GM21825 (cell line): ENCODE measurements around the gene SLC3A2.
A peak's percentile ranks its signal among the peaks of the same experiment; 100 is the strongest.
"Not testable (repeated sequence)": the region's sequence is repeated elsewhere in the genome, so short reads cannot be mapped to it uniquely, and the experiment has no call there.

Source experiments
- ATAC-seq: cut with Tn5 transposase; IDR thresholded peaks from one replicate; pipeline ENCODE4 v1.9.1; 2021; ENCODE audit warnings: mild to moderate bottlenecking, moderate library complexity; ENCODE audit not compliant: unreplicated experiment

SLC3A2 gene

DNA sequence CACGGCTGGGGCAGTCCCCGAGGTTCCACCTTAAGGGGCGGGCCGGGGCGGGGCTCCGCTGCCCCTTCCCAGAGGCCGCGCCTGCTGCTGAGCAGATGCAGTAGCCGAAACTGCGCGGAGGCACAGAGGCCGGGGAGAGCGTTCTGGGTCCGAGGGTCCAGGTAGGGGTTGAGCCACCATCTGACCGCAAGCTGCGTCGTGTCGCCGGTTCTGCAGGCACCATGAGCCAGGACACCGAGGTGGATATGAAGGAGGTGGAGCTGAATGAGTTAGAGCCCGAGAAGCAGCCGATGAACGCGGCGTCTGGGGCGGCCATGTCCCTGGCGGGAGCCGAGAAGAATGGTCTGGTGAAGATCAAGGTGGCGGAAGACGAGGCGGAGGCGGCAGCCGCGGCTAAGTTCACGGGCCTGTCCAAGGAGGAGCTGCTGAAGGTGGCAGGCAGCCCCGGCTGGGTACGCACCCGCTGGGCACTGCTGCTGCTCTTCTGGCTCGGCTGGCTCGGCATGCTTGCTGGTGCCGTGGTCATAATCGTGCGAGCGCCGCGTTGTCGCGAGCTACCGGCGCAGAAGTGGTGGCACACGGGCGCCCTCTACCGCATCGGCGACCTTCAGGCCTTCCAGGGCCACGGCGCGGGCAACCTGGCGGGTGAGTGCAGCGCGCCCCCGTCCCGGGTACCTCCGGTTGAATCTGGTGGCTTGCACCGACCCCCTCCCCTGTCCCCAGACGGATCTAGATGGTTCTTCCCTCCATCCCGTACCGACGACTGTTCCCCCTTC is at the start of gene SLC3A2:
Gene SLC3A2, plus strand, starts transcription at position 94 of the 776 bp plus-strand sequence. Its CDS starts 128 bp downstream, at position 222.
- ATAC-seq = peak; percentile 61

DNA sequence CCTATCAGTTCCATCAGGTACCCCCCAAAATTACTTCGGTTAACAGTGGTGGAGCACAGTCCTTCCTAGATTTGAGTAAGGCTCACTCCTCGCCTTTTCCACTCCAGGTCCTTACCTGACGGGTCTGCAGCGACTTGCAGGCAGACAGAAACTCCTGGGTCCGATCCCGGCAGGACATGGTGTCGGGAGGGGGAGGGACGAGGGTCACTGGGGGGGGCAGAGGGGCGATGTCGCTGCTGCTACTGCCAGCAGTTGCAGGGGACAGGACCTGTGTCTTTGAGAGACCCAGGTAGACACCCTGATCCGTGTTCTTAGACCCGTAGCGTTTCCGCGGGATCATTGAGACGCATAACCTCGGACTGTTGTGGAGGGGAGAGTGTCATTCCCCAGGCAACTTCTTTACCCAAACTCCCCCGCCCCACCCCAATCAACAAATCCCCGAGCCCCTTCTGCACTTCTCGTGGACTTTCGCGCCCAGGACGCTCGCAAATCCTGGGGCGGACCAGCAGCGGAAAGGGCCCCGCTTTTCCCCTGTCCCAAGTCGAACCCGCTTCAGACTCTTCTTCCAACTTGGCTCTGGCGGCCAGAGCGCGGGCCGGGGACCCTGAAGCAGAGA is 49.7 kb upstream of the SLC3A2 start:
- no peak for ATAC-seq

DNA sequence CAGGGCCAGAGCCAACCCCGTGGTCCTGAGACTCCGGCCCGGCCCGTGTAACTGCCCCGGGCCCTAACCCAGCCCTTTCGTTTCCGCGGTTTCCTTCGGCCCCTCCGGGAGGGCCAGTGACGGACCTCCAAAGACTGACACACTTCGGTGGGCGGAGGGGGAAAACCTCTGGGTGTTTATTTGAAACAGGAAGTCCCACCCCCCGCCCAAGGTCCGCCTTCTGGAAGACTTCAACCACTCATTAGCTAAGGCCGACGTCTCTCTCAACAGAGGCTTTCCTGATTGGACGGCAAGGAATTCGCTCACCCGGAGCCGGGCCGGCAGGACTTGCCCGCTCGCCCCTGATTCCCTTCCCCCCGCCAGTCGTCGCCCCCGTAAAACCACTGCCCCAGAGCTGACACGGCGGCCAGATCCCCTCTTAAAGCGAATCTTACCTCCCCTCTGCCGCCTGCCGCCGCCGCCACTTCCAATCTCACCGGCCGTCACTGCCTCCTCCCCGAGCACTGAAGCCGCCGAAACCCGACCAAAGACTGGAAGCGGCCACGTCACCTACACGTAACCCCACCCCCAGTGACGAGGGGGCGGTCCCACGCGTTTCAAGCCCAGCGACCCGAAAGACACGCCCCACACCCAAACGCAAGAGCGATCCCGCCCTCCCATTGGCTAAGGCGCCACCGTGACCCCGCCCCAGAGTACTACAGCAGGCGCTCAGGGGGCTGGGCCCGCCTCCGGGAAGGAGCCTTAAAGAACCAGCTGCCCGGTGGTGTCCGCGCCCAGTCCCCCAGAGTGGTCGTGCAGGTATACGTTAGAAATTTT is 49.0 kb upstream of the SLC3A2 start, which contains the start of gene STX5:
Gene STX5, minus strand, starts transcription at position 532 of the 816 bp plus-strand sequence. CDS start 808 bp downstream, outside the sequence.
- peak; percentile 78 for ATAC-seq

DNA sequence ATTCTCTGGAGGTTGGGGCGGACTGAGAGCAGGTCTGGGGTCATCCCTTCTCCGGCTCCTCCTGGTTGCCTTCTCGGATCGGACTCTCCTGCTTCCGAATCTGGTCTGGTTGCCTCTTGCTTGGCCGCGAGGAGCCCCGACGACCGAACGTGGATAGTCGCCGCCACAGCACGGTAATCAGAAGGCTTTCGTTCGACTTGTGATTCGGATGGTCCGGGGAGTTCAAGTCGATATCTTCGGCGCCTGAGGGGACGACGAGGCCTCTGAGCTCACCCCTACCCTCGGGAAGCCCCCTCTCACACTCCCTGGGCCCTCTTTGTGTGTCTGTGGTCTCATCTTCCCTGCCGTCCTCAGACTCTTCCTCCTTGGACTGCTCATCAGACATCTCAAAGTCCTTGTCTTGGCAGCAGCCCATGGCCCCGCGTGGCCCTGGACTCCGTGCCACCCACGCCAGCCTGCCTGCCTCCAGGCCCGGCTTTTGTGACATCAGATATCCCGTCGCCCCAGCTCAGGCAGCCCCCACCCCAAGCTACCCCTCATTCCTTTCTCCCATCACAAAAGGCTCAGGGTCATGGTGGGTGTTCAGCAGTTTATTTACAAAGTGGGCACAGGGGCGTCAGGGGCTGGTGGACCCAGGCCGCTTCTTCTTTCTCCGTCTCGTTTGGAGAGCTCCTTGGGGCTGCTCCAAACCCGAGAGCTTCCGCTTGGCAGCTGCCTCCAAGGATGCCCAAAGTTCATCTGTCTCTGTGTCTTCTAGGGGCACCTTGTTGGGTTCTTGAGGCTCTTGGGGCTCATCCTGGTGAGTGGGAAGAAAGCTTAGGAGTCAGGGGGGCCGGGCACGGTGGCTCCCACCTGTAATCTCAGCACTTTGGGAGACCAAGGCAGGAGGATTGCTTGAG is 48.1 kb upstream of the SLC3A2 start, which contains the start of gene TEX54:
Gene TEX54, minus strand, starts transcription at position 506 of the 899 bp plus-strand sequence.
- ATAC-seq = peak; percentile 7

DNA sequence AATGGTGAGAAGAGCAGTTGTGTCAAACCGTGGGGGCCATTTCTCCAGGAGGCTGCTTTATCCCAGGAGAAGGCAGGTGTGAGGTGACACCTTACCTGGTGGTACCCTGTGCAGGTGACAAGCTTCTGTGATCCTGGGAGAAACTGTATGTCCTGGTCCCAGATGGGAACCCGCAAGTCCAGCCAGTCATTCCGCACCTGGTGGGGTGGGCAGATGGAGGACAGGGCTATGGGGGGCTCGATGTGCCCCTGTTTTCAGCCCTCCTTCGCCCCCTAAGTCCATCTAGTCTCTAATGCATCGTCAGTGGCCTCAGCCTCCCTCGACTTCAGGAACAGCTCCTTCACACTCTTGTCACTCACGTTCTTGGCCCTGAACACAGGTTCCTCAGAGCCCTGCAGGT is 45.4 kb upstream of the SLC3A2 start:
- no peak for ATAC-seq

DNA sequence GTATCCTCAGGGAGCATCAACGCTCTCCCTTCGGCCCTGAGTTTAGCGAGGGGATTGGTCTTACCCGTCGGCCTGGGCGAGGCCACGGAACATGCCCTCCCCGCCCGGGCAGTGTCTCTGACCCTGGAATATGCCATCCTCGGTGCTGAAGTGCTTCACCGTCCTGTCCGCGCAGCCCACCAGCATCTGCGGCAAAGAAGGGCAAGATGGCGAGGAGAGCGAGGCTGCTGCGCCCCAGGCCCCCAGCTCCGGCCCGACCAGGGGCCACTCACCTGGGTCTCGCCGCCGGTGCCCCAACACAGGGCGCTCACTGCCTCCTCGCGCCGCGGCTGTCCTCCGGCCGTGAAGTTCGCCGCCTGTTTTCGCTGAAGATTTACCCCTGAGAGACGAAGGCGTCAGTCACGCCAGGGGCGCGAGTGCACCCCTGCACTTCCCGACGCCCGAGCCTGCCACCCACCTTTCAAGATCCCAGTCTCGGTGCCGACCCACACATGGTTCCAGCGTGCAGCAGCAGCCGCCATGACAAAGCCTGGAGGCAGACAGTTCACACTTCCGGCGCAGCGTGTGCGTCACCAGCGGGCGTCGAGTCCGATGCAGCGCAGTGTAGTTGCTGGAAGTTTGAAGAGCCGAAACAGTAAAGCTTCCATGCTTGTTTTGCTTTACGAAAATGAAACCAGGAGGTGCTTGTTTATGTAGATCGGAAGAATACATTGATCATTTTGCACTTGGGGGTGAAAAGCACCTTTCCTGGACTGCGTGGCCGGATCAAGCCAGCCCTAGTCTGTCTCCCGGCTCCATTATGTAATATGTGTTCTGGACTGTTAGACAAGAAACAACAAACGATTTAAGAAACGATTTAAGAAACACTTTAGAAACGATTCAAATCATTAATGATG is 41.4 kb upstream of the SLC3A2 start, which contains the start of gene WDR74:
Gene WDR74, minus strand, starts transcription at position 541 of the 896 bp plus-strand sequence. Its CDS starts 20 bp downstream, at position 521.
- ATAC-seq = peak; percentile 50

DNA sequence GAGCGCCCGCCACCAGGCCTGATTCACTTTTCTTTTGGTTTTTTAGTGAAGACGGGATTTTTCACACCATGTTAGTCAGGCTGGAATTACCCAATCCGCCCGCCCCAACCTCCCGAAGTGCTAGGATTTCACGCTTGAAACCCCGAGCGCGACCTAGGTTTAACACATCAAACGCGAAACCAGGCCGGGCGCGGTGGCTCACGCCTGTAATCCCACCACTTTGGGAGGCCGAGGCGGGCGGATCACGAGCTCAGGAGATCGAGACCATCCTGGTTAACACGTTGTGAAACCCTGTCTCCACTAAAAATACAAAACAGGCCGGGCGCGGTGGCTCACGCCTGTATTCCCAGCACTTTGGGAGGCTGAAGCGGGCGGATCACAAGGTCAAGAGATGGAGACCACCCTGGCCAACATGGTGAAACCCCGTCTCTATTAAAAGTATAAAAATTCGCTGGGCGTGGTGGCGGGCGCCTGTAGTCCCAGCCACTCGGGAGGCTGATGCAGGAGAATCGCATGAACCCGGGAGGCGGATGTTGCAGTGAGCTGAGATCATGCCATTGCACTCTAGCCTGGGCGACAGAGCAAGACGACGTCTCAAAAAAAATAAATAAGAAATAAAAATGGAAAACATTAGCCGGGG is 39.9 kb upstream of the SLC3A2 start:
- ATAC-seq = not testable (repeated sequence)

DNA sequence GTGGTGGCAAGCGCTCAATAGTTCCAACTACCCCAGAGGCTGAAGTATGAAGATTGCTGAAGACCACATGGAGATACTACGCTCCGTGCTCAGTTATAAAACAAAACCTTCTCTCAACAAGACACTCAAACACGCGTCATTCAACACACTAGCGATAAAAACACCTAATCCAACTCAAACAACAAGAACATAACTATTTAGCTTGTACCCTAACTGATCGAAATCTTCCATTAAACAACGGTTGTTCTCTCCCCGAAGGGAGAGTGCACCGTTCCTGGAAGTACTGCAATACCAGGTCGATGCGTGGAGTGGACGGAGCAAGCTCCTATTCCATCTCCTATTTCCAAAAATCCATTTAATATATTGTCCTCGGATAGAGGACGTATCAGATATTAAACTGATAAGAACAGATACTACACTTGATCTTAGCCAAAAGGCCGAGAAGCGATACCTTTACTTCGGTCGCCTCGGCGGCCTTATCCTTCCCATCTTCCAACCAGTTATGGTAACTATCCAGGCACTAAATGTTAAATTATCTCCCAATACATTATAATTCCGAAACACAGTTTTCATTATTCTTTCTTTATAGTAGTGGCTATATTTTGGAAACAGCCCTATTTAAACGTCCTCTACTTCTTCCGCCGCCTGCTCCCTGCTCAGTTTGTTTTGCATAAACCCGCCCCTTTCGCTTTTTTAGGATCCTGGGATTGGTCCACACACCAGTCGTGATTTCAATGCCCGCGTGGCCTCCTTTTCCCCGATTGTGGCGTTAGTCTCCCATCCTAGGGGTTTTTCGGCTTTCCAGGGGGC is 39.1 kb upstream of the SLC3A2 start:
- ATAC-seq = peak; percentile 40

DNA sequence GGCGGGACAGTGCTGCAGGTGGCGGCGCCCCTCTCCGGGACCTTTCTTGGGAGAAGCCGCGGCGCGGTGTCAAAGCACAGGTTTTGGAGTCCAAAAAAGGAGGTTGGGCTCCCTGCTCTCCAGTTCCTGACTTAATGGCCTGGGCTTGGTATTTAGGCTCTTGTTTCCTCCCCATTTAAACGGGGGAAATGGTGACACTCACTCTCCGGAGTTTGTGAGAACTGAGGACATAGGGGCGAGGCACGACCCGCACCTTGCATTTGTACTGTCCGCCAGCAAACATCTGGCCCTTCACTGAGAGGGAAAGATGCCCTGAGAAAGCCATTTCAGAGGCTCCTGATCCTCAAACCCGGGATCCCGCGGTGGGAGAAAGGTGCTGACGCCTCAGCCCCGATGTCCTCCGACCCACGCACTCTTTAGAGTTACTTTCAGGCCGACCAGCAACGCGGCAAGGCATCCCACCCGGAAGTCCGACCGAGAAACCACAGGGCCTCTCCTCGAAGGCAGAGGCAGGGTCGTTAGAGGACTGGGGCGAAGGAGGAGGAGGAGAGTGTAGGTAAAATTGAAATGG is 38.4 kb upstream of the SLC3A2 start:
- ATAC-seq = no peak

DNA sequence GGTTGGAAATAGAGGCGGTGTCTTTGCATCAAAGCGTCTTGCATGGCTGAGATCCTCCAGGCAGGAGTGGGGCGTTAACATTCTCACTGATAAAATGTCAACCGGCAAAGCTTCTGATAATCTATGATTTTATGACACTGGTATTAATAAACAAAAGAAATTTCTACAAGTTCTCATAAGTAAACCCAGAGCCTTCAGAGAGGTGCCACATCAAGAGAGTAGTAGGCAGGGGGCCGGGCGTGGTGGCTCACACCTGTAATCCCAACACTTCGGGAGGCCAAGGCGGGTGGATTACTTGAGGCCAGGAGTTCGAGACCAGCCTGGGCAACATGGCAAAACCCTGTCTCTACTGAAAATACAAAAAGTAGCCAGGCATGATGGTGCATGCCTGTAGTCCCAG is 37.8 kb upstream of the SLC3A2 start:
- ATAC-seq = not testable (repeated sequence)

DNA sequence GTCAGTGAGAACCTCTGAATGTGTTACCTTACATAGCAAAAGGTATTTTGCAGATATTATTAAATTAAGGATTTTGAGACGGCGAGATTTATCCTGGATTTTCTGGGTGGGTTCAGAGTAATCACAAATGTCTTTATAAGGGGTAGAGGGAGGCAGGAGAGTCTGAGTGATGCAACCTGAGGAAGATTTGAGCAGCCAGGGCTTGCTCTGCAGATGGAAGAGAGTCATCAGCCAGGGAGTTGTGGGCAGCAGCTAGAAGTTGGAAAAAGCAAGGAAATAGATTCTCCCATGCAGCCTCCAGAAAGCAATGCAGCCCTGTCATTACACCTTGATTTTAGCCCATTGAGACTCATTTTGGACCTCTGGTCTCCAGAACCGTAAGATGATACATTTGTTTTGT is 37.2 kb upstream of the SLC3A2 start:
- ATAC-seq = no peak

DNA sequence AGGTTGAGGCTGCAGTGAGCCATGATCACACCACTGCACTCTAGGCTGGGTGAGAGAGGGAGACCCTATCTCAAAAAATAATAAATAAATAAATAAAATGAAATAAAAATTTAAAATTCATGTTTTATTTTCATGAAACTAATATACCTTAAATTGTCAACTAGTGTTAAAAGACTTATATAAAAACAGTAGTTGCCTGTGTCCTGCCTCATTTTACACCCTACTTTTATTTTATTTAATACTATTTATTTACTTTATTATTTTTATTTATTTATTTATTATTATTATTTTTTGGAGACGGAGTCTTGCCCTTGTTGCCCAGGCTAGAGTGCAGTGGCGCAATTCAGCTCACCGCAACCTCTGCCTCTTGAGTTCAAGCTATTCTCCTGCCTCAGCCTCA is 36.5 kb upstream of the SLC3A2 start:
- ATAC-seq = no peak

DNA sequence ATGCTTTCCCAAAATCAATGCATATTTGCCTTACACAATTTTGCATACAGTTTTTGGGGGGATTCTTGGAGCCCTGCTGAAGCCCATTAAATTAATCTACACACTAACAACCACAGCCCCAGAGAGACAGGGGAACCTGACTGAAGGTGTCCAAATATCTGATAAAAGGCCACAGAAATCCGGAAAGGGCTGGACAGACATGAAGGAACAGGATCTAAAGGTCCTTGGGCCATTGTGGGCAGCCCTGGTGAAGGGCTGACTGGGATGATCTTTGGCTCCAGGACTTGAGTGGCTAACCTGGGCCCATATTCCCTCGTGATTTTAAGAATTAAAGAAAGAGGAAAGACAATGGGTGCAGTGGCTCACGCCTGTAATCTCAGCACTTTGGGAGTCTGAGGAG is 34.5 kb upstream of the SLC3A2 start:
- no peak for ATAC-seq

DNA sequence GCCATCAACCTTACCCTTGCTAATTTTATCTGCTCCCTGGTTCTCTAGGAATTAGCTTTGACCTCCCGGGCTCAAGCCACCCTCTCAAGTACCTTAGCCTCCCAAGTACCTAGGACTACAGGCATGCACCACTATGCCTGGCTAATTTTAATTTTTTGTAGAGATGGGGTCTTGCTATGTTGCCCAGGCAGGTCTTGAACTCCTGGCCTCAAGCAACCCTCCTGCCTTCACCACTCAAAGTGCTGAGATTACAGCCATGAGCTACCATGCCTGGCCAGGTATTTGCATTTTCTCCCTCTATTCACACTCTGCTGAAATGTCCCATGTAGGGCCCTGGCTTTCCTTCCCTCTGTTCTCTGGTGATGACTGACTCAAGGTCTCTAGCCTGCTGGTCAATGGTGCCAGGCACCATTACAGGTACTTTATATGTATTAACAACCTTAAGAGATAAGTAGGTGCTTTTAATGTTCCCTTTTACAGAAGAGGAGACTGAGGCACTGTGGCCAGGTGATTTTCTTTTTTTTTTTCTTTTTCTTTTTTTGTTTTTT is 32.9 kb upstream of the SLC3A2 start:
- no peak for ATAC-seq

DNA sequence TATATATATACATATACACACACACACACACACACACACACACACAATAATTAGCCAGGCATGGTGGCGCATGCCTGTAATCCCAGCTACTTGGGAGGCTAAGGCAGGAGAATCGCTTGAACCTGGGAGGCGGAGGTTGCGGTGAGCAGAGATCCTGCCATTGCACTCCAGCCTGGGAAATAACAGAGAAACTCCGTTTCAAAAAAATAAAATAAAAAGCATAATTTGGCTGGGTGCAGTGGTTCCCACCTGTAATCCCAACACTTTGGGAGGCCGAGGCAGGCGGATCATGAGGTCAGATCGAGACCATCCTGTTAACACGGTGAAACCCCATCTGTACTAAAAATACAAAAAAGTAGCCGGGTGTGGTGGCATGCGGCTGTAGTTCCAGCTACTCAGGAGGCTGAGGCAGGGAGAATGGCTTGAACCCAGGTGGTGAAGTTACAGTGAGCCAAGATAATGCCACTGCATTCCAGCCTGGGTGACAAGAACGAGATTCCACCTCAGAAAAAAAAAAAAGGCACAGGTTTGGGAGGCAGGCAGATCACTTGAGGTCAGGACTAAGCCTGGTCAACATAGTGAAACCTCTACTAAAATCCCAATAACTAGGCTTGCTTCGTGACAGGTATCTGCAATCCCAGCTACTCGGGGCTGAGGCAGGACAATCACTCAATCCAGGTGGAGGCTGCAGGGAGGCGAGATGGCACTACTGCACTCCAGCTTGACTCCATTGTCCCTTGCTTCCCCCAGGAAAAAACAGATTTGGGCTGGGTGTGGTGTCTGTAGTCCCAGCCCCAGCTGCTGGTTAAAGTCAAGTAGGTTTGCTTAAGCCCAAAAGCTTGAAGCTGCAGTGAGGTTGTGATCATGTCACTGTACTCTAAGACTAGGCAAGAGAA is 29.5 kb upstream of the SLC3A2 start:
- no peak for ATAC-seq

DNA sequence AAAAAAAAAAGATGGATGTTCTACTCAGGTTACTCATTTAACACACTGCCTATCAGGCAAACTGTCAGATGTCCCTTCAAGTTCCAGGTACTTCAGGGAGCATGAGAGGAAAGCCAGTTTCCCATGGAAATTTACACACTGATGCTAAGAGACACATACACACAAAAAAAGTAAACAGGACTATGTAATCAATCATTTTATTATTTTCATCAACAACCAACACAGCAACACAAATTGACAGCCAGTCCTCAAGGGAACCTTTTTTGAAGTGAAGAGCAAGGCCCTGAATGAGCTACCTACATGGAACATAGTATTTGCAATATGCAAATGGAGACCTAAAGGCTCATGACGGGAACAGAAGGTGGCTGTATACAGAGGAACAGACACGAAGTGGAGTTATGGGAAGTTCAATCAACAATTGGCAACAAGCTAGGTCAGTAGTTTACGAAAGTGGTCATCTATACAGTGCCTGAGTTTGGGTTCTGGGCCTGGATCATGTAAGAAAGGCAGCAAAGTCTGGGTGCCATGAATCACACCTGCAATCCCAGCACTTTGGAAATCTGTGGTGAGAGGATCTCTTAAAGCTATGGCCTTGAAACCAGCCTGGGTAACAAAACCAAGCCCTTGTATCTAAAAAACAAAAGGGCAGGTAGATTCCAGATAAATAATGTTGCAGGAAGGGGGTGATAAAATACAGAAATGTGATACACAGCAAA is 28.7 kb upstream of the SLC3A2 start:
- no peak for ATAC-seq
